ENCODE data around the gene STK10.

Gene STK10

DNA sequence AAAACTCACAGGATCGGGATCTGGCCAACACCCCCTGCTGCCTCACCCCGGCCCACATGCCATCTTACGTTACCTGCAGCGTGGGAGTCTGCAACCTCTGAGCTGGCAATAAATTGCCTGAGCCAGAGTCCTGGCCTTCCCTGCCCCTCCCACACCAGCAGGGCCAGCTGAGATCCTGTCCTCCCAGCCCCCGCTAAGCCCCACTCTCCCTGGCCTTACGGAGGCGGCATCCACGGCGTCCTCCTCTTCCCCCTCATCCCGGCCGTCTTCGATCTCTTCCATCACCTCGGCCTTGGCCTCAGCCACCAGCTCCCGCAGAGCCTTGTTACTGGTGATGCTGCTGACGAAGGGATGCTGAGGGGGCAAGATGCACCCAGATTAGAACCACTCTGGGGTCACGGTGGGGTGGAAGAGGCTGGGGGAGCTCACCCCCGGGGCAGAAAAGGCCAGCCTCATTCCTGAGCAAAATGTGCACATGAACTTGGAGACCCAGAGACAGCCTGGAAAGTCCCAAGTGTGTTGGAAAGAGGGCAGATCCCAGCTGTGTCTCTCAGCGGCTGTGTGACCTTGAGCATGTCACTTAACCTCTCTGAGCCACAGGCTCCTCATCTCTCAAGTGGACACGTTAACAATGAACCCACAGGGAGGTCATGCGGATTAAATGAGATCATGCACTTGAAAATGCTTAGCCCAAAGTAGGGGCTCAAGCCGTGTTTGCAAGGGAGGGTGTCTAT is 91.7 kb downstream of the STK10 start:
- Histone ChIP-seq H3F3A (ENCODE audit: control insufficient read depth, insufficient read depth) (no peaks in the 10 kb centered on the region), H3K9me3 (ENCODE audit: control insufficient read depth, insufficient read depth, low read length) (no peaks in the 10 kb centered on the region), H3K27ac (ENCODE audit: low read depth, low read length) (no peak overlapping the region), H3K79me2 (ENCODE audit: control insufficient read depth, low read length) (no peaks in the 10 kb centered on the region), H3K4me1 (ENCODE audit: control insufficient read depth, low read length) (no peaks in the 10 kb centered on the region), H4K20me1 (ENCODE audit: control insufficient read depth, insufficient read depth, low read depth, low read length) (no peaks in the 10 kb centered on the region), H3K36me3 (ENCODE audit: control insufficient read depth, low read length) (peaks cover 8% of the 10 kb centered on the region), H3K4me3 (ENCODE audit: low read length) (no peak overlapping the region), H3K27me3 (ENCODE audit: control insufficient read depth, low read length) (no peaks in the 10 kb centered on the region), H3K4me2 (ENCODE audit: low read length) (no peak overlapping the region), H3K9me2 (replicated peaks; ENCODE audit: control insufficient read depth, low read length) (no peaks in the 10 kb centered on the region)
- TF ChIP-seq EZH2phosphoT487 (IDR thresholded peaks at IDR 0.05; ENCODE audit: borderline replicate concordance, low read length): no peak
- TF ChIP-seq, protein P1, sequence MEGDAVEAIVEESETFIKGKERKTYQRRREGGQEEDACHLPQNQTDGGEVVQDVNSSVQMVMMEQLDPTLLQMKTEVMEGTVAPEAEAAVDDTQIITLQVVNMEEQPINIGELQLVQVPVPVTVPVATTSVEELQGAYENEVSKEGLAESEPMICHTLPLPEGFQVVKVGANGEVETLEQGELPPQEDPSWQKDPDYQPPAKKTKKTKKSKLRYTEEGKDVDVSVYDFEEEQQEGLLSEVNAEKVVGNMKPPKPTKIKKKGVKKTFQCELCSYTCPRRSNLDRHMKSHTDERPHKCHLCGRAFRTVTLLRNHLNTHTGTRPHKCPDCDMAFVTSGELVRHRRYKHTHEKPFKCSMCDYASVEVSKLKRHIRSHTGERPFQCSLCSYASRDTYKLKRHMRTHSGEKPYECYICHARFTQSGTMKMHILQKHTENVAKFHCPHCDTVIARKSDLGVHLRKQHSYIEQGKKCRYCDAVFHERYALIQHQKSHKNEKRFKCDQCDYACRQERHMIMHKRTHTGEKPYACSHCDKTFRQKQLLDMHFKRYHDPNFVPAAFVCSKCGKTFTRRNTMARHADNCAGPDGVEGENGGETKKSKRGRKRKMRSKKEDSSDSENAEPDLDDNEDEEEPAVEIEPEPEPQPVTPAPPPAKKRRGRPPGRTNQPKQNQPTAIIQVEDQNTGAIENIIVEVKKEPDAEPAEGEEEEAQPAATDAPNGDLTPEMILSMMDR (IDR thresholded peaks at IDR 0.05; ENCODE audit: low read depth, low read length, poor library complexity, severe bottlenecking): no peak

DNA sequence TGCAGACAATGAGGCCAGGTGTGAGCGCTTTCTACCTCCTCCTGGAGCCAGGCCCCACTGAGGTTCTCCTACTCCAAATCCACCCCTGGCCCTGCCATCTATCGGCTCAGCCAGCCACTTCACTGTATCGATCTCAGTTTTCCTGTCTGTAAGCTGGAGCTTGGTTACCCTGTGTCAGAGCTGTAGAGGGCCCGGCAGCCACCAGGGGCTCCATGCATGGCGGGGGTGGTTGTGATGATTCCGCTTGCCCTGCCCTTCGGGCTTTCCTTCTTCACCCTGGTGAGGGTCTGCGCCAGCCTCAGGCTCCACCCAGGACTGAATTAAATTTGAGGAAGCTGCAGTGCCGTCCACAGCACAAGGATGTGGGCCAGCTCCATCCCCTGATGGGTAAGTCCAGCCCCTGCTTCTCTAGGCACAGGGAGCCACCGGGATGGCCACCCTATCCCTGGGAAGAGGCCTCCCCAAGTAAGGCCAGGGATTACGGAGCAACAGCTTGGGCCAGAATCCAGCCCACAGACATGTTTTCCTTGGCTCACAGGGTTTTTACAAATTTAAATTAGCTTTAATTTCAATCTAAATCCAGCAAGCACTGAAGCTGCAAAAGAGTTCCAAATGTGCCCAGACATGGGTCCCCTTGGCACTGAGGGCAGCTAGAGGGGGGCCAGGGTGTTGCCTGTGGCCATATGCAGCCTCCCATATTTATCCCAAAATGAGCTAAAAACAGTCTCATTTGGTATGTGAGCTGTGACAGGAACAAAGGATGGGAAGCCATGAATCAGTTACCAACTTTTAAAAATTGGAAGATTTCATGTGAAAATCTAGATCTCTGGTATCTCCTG is 92.4 kb downstream of the STK10 start:
- no peaks in the 10 kb centered on the region for H3K4me1 ChIP-seq (ENCODE audit: control insufficient read depth, low read length)
- TF ChIP-seq EZH2phosphoT487 (IDR thresholded peaks at IDR 0.05; ENCODE audit: borderline replicate concordance, low read length): no peak
- TF ChIP-seq, protein P1 (IDR thresholded peaks at IDR 0.05; ENCODE audit: low read depth, low read length, poor library complexity, severe bottlenecking): no peak
- H3F3A ChIP-seq (ENCODE audit: control insufficient read depth, insufficient read depth): no peaks in the 10 kb centered on the region
- no peaks in the 10 kb centered on the region for H3K79me2 ChIP-seq (ENCODE audit: control insufficient read depth, low read length)
- no peaks in the 10 kb centered on the region for H3K9me3 ChIP-seq (ENCODE audit: control insufficient read depth, insufficient read depth, low read length)
- H3K27me3 ChIP-seq (ENCODE audit: control insufficient read depth, low read length): no peaks in the 10 kb centered on the region
- H3K4me2 ChIP-seq (ENCODE audit: low read length): no peak overlapping the region
- no peak overlapping the region for H3K27ac ChIP-seq (ENCODE audit: low read depth, low read length)
- no peak overlapping the region for H3K4me3 ChIP-seq (ENCODE audit: low read length)
- H3K36me3 ChIP-seq (ENCODE audit: control insufficient read depth, low read length): peaks cover 8% of the 10 kb centered on the region
- no peaks in the 10 kb centered on the region for H4K20me1 ChIP-seq (ENCODE audit: control insufficient read depth, insufficient read depth, low read depth, low read length)
- no peaks in the 10 kb centered on the region for H3K9me2 ChIP-seq (replicated peaks; ENCODE audit: control insufficient read depth, low read length)

DNA sequence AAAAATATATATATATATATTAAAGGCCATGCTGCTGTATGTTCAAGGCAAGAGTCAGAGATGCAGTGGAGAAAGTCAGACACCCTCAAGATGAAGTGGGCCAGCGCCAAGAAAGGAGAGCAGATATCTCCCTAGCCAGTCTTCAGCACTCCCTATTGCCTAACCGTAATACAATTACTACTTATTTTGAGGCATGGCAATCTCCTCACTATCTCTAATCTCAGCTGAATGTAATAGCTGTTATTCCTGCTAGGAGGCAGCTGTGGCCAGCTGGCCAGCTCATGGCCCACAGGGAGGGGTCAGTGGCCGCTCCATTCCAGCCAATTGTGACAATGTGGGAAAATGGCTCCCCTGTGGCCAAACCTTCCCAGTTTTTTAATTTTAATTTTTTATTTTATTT is 94.1 kb downstream of the STK10 start:
- H3K4me2 ChIP-seq (ENCODE audit: low read length): no peak overlapping the region
- TF ChIP-seq, protein P1 (IDR thresholded peaks at IDR 0.05; ENCODE audit: low read depth, low read length, poor library complexity, severe bottlenecking): no peak
- TF ChIP-seq EZH2phosphoT487 (IDR thresholded peaks at IDR 0.05; ENCODE audit: borderline replicate concordance, low read length): no peak
- no peaks in the 10 kb centered on the region for H3F3A ChIP-seq (ENCODE audit: control insufficient read depth, insufficient read depth)
- no peaks in the 10 kb centered on the region for H3K9me2 ChIP-seq (replicated peaks; ENCODE audit: control insufficient read depth, low read length)
- peaks cover 8% of the 10 kb centered on the region for H3K36me3 ChIP-seq (ENCODE audit: control insufficient read depth, low read length)
- no peaks in the 10 kb centered on the region for H4K20me1 ChIP-seq (ENCODE audit: control insufficient read depth, insufficient read depth, low read depth, low read length)
- H3K4me3 ChIP-seq (ENCODE audit: low read length): no peak overlapping the region
- no peaks in the 10 kb centered on the region for H3K79me2 ChIP-seq (ENCODE audit: control insufficient read depth, low read length)
- no peak overlapping the region for H3K27ac ChIP-seq (ENCODE audit: low read depth, low read length)
- no peaks in the 10 kb centered on the region for H3K27me3 ChIP-seq (ENCODE audit: control insufficient read depth, low read length)
- H3K9me3 ChIP-seq (ENCODE audit: control insufficient read depth, insufficient read depth, low read length): no peaks in the 10 kb centered on the region
- H3K4me1 ChIP-seq (ENCODE audit: control insufficient read depth, low read length): no peaks in the 10 kb centered on the region

Measured in DOHH2 (cell line).